SK-N-SH treated with all-trans-retinoic acid at 6 μM for 48 hours (cell line): ENCODE results near the gene ATP23.

Source experiments
- ARNTL ChIP-seq: fragments of 450-650 bp; formaldehyde crosslinking; IDR thresholded peaks from 2 replicates; pipeline ENCODE4 v1.5.0; 2020; ENCODE audit warnings: low read depth, mild to moderate bottlenecking, moderate library complexity, borderline replicate concordance
- CREB5 ChIP-seq: fragments of 250-450 bp; sonication (Bioruptor Pico); IDR thresholded peaks from 2 replicates; pipeline ENCODE4 v1.5.1; 2020; ENCODE audit warnings: low read depth, mild to moderate bottlenecking, moderate library complexity
- ESRRG ChIP-seq: fragments of 250-450 bp; sonication (Bioruptor Pico); IDR thresholded peaks from 2 replicates; pipeline ENCODE4 v1.6.1; 2021; ENCODE audit warnings: mild to moderate bottlenecking
- GLIS3 ChIP-seq: fragments of 250-450 bp; sonication (Bioruptor Pico); IDR thresholded peaks from 2 replicates; pipeline ENCODE4 v1.5.0; 2020; ENCODE audit warnings: mild to moderate bottlenecking, moderate library complexity
- ISL1 ChIP-seq: fragments of 250-450 bp; sonication (Bioruptor Pico); IDR thresholded peaks from 2 replicates; pipeline ENCODE4 v2.1.2; 2022; ENCODE audit warnings: mild to moderate bottlenecking, moderate library complexity
- PATZ1 ChIP-seq: fragments of 250-450 bp; sonication (Bioruptor Pico); IDR thresholded peaks from 2 replicates; pipeline ENCODE4 v1.8.0; 2020; ENCODE audit warnings: mild to moderate bottlenecking, moderate library complexity, borderline replicate concordance
- POU6F1 ChIP-seq: fragments of 250-450 bp; sonication (Bioruptor Pico); IDR thresholded peaks from 2 replicates; pipeline ENCODE4 v1.8.0; 2021; ENCODE audit warnings: low read depth, mild to moderate bottlenecking, moderate library complexity, borderline replicate concordance
- RARB ChIP-seq: fragments of 250-450 bp; sonication (Bioruptor Pico); IDR thresholded peaks from 2 replicates; pipeline ENCODE4 v1.8.0; 2021; ENCODE audit warnings: mild to moderate bottlenecking, moderate library complexity
- TSHZ2 ChIP-seq: fragments of 250-450 bp; sonication (Bioruptor Pico); IDR thresholded peaks from 2 replicates; pipeline ENCODE4 v1.5.0; 2020; ENCODE audit warnings: mild to moderate bottlenecking, moderate library complexity
- ZFP3 ChIP-seq: fragments of 250-450 bp; sonication (Bioruptor Pico); IDR thresholded peaks from 2 replicates; pipeline ENCODE4 v1.5.0; 2020; ENCODE audit warnings: mild to moderate bottlenecking, moderate library complexity
- ZFP30 ChIP-seq: fragments of 450-650 bp; formaldehyde crosslinking; IDR thresholded peaks from 2 replicates; pipeline ENCODE4 v1.5.0; 2022; ENCODE audit warnings: mild to moderate bottlenecking, moderate library complexity
- ZNF565 ChIP-seq: fragments of 450-650 bp; formaldehyde crosslinking; conservative IDR thresholded peaks from 2 replicates; pipeline ENCODE4 v1.5.0; 2020; ENCODE audit warnings: low read depth, mild to moderate bottlenecking, moderate library complexity
- ZNF70 ChIP-seq: fragments of 450-650 bp; formaldehyde crosslinking; IDR thresholded peaks from 2 replicates; pipeline ENCODE4 v1.5.0; 2020; ENCODE audit warnings: mild to moderate bottlenecking, moderate library complexity
- ZNF8 ChIP-seq: fragments of 450-650 bp; formaldehyde crosslinking; IDR thresholded peaks from 2 replicates; pipeline ENCODE4 v1.5.0; 2020; ENCODE audit warnings: mild to moderate bottlenecking, moderate library complexity

- TF ChIP-seq PATZ1 (CRISPR knock-in tag) (no peak), GLIS3 (CRISPR knock-in tag) (no peak), TSHZ2 (CRISPR knock-in tag) (no peak), RARB (no peak), ZNF565 (CRISPR knock-in tag) (no peak), ISL1 (CRISPR knock-in tag) (no peak), ZNF8 (CRISPR knock-in tag) (no peak), ZFP30 (CRISPR knock-in tag) (no peak), ZNF70 (CRISPR knock-in tag) (no peak), ZFP3 (no peak), ARNTL (no peak), CREB5 (CRISPR knock-in tag) (no peak), ESRRG (no peak), POU6F1 (no peak)
Observed at GRCh38 chr12:57958061-57958657, 16.8 kb downstream of the ATP23 start.
